NCI-H2029 (cell line): ENCODE results near the gene R3HCC1L.

ENCODE experiments used
- DNase-seq: peaks from one replicate; lab custom pipeline; 2025; lab: John Stamatoyannopoulos, UW

The R3HCC1L gene

GRCh38 chr10:98134431-98135221 lies at the start of gene R3HCC1L:
R3HCC1L (plus strand) TSS chr10:98134657; CDS start chr10:98208115, 73,458 bp downstream.
- peak; percentile 65 for DNase-seq

GRCh38 chr10:98085238-98085637 lies 49.2 kb upstream of the R3HCC1L start:
- no peak for DNase-seq

- peak; percentile 14 for DNase-seq
Measured at GRCh38 chr10:98086837-98087708, 47.4 kb upstream of the R3HCC1L start.

- no peak for DNase-seq
Measured at GRCh38 chr10:98088186-98088971, 46.1 kb upstream of the R3HCC1L start.

- no peak for DNase-seq
Measured at GRCh38 chr10:98090822-98091221, 43.6 kb upstream of the R3HCC1L start.

GRCh38 chr10:98096316-98096715 lies 38.1 kb upstream of the R3HCC1L start:
- DNase-seq = no peak

- no peak for DNase-seq
Measured at GRCh38 chr10:98096731-98097130, 37.7 kb upstream of the R3HCC1L start.

GRCh38 chr10:98097175-98097574 lies 37.3 kb upstream of the R3HCC1L start:
- DNase-seq = no peak

- peak; percentile 70 for DNase-seq
Measured at GRCh38 chr10:98097616-98098015, 36.8 kb upstream of the R3HCC1L start.

- DNase-seq = no peak
Measured at GRCh38 chr10:98098247-98098646, 36.2 kb upstream of the R3HCC1L start.

GRCh38 chr10:98100476-98100875 lies 34.0 kb upstream of the R3HCC1L start:
- no peak for DNase-seq

- no peak for DNase-seq
Measured at GRCh38 chr10:98101366-98101765, 33.1 kb upstream of the R3HCC1L start.

- no peak for DNase-seq
Measured at GRCh38 chr10:98104125-98104524, 30.3 kb upstream of the R3HCC1L start.

GRCh38 chr10:98106531-98106930 lies 27.9 kb upstream of the R3HCC1L start:
- DNase-seq = no peak

- no peak for DNase-seq
Measured at GRCh38 chr10:98107644-98108430, 26.6 kb upstream of the R3HCC1L start.

- no peak for DNase-seq
Measured at GRCh38 chr10:98110356-98110755, 24.1 kb upstream of the R3HCC1L start.

GRCh38 chr10:98115031-98115787 lies 19.2 kb upstream of the R3HCC1L start:
- no peak for DNase-seq

- no peak for DNase-seq
Measured at GRCh38 chr10:98119891-98120290, 14.6 kb upstream of the R3HCC1L start.

- no peak for DNase-seq
Measured at GRCh38 chr10:98125940-98126631, 8.4 kb upstream of the R3HCC1L start.

- no peak for DNase-seq
Measured at GRCh38 chr10:98128802-98129201, 5.7 kb upstream of the R3HCC1L start.
